SU-DHL-6 (cell line): Measurements from ENCODE around the gene CHEK1.

Experiments
- EZH2phosphoT487 ChIP-seq: fragments of 200-600 bp; sonication (generic), shearing (Covaris generic); conservative IDR thresholded peaks from 2 replicates; pipeline ENCODE4 v1.6.1; 2018; ENCODE audit warnings: mild to moderate bottlenecking, antibody characterized with exemption, low read length, moderate library complexity, mixed read lengths
- TF ChIP-seq, protein P1 (sequence below): fragments of 200-600 bp; sonication (generic); IDR thresholded peaks from one replicate; pipeline ENCODE4 v1.5.1; 2017; ENCODE audit warnings: antibody characterized with exemption, mild to moderate bottlenecking, low read length, moderate library complexity; ENCODE audit not compliant: insufficient read depth, poor library complexity, severe bottlenecking

DNA sequence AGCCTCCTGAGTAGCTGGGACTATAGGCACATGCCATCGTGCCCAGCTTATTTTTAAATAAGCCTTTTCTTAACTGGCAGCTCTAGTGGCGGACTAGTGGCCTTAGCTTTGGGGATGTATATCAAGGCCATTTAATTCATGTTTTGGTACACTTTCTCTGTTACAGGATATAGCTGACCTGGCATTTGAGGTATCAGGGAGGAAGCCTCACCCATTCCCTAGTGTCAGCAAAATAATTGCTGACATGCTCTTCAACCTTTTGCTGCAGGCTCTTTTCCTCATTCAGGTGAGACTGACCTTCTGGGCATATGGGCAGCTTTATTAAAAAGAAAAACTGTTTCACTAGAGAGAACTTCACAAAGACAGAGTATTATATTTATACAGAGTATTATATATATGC, 46.2 kb upstream of the CHEK1 start:
- TF ChIP-seq, protein P1, sequence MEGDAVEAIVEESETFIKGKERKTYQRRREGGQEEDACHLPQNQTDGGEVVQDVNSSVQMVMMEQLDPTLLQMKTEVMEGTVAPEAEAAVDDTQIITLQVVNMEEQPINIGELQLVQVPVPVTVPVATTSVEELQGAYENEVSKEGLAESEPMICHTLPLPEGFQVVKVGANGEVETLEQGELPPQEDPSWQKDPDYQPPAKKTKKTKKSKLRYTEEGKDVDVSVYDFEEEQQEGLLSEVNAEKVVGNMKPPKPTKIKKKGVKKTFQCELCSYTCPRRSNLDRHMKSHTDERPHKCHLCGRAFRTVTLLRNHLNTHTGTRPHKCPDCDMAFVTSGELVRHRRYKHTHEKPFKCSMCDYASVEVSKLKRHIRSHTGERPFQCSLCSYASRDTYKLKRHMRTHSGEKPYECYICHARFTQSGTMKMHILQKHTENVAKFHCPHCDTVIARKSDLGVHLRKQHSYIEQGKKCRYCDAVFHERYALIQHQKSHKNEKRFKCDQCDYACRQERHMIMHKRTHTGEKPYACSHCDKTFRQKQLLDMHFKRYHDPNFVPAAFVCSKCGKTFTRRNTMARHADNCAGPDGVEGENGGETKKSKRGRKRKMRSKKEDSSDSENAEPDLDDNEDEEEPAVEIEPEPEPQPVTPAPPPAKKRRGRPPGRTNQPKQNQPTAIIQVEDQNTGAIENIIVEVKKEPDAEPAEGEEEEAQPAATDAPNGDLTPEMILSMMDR, result no peak
- no peak for TF ChIP-seq EZH2phosphoT487
